ENCODE measurements around the gene TMEM200C. TPM values are rescaled to one million over a fixed set of nuclear protein-coding genes. Genes with fewer than 3 reads are reported as not detected.

Gene TMEM200C
- total and polyA plus RNA-seq, 2 donors (not counting 1 experiment from before 2014, with no cell fraction given), result 0.02 to 0.17 TPM

- DNase-seq (ENCODE audit: low read depth in 2 of 2), result no peak
- TF ChIP-seq EZH2 (IDR thresholded peaks at IDR 0.05; ENCODE audit: low read length, missing control alignments), result no peak
- TF ChIP-seq, protein P1, sequence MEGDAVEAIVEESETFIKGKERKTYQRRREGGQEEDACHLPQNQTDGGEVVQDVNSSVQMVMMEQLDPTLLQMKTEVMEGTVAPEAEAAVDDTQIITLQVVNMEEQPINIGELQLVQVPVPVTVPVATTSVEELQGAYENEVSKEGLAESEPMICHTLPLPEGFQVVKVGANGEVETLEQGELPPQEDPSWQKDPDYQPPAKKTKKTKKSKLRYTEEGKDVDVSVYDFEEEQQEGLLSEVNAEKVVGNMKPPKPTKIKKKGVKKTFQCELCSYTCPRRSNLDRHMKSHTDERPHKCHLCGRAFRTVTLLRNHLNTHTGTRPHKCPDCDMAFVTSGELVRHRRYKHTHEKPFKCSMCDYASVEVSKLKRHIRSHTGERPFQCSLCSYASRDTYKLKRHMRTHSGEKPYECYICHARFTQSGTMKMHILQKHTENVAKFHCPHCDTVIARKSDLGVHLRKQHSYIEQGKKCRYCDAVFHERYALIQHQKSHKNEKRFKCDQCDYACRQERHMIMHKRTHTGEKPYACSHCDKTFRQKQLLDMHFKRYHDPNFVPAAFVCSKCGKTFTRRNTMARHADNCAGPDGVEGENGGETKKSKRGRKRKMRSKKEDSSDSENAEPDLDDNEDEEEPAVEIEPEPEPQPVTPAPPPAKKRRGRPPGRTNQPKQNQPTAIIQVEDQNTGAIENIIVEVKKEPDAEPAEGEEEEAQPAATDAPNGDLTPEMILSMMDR (conservative IDR thresholded peaks at IDR 0.05 in 1 of 2, IDR thresholded peaks at IDR 0.05 in 1 of 2; ENCODE audit: low read depth in 1 of 2, low read length in 2 of 2), result no peak
- no peak overlapping the region for H3K9ac ChIP-seq (ENCODE audit: insufficient read depth, low read length)
- no peaks in the 10 kb centered on the region for H3K36me3 ChIP-seq (ENCODE audit: control insufficient read depth, insufficient read depth, low read length)
- no peaks in the 10 kb centered on the region for H3K27me3 ChIP-seq (ENCODE audit: control insufficient read depth, insufficient read depth, low read length)
- no peak overlapping the region for H3K27ac ChIP-seq (ENCODE audit: insufficient read depth, low read length)
- no peak overlapping the region for H3K4me3 ChIP-seq (replicated peaks in 1 of 4; ENCODE audit: control extremely low read depth in 1 of 4, insufficient read depth in 1 of 4, low read depth in 3 of 4, low read length in 4 of 4)
- H3K4me1 ChIP-seq (ENCODE audit: control insufficient read depth, extremely low read depth, insufficient read depth, low read length), result no peaks in the 10 kb centered on the region
- no peak overlapping the region for H3K4me2 ChIP-seq (ENCODE audit: extremely low read depth, insufficient read depth, low read length)
- H2AFZ ChIP-seq (ENCODE audit: low read length), result no peak overlapping the region
- no peaks in the 10 kb centered on the region for H3K79me2 ChIP-seq (ENCODE audit: control insufficient read depth, insufficient read depth, low read length)
- no peaks in the 10 kb centered on the region for H4K20me1 ChIP-seq (ENCODE audit: control insufficient read depth, extremely low read depth, insufficient read depth, low read length)
- H3K9me3 ChIP-seq (ENCODE audit: control insufficient read depth, insufficient read depth, low read depth, low read length), result no peaks in the 10 kb centered on the region
These were observed 38.1 kb downstream of the TMEM200C start for GRCh38 chr18:5857180-5857579.

GRCh38 chr18:5853253-5853652, 42.1 kb downstream of the TMEM200C start:
- Histone ChIP-seq H3K36me3 (ENCODE audit: control insufficient read depth, insufficient read depth, low read length) (no peaks in the 10 kb centered on the region), H2AFZ (ENCODE audit: low read length) (no peak overlapping the region)
- TF ChIP-seq, protein P1 (conservative IDR thresholded peaks at IDR 0.05 in 1 of 2, IDR thresholded peaks at IDR 0.05 in 1 of 2; ENCODE audit: low read depth in 1 of 2, low read length in 2 of 2), result no peak
- no peak for TF ChIP-seq EZH2 (IDR thresholded peaks at IDR 0.05; ENCODE audit: low read length, missing control alignments)

DNA sequence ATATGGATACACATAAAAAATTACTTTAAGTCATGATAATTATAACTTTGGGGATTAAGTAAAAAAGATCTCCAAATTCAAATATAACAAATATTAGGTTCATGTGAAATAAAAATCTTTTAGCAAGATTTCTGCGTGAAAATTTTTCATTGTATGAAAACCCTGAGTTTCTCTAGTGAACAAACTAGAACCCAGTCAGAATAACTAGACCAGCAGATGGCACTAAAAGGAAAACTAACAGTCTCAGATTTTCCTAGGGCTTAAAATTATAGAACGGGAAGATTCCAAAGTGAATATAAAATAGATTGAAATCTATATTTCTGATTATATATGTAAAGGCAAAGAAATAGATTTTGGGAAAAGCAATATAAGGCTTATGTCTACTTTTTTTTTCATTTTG, 43.3 kb downstream of the TMEM200C start:
- Histone ChIP-seq H2AFZ (ENCODE audit: low read length) (no peak overlapping the region), H3K27me3 (ENCODE audit: control insufficient read depth, insufficient read depth, low read length) (no peaks in the 10 kb centered on the region), H3K79me2 (ENCODE audit: control insufficient read depth, insufficient read depth, low read length) (no peaks in the 10 kb centered on the region), H3K9me3 (ENCODE audit: control insufficient read depth, insufficient read depth, low read depth, low read length) (no peaks in the 10 kb centered on the region), H3K36me3 (ENCODE audit: control insufficient read depth, insufficient read depth, low read length) (no peaks in the 10 kb centered on the region), H3K27ac (ENCODE audit: insufficient read depth, low read length) (no peak overlapping the region), H3K9ac (ENCODE audit: insufficient read depth, low read length) (no peak overlapping the region), H3K4me2 (ENCODE audit: extremely low read depth, insufficient read depth, low read length) (no peak overlapping the region), H4K20me1 (ENCODE audit: control insufficient read depth, extremely low read depth, insufficient read depth, low read length) (no peaks in the 10 kb centered on the region), H3K4me1 (ENCODE audit: control insufficient read depth, extremely low read depth, insufficient read depth, low read length) (no peaks in the 10 kb centered on the region), H3K4me3 (replicated peaks in 1 of 4; ENCODE audit: control extremely low read depth in 1 of 4, insufficient read depth in 1 of 4, low read depth in 3 of 4, low read length in 4 of 4) (no peak overlapping the region)
- TF ChIP-seq EZH2 (IDR thresholded peaks at IDR 0.05; ENCODE audit: low read length, missing control alignments), result no peak
- TF ChIP-seq, protein P1 (conservative IDR thresholded peaks at IDR 0.05 in 1 of 2, IDR thresholded peaks at IDR 0.05 in 1 of 2; ENCODE audit: low read depth in 1 of 2, low read length in 2 of 2), result peak in 1 of 2 donors; percentile 23
- DNase-seq (ENCODE audit: low read depth in 2 of 2), result peak in 1 of 2 donors; percentile 5

More at GRCh38 chr18:5853253-5853652, 42.1 kb downstream of the TMEM200C start:
- no peaks in the 10 kb centered on the region for H3K4me1 ChIP-seq (ENCODE audit: control insufficient read depth, extremely low read depth, insufficient read depth, low read length)
- no peak overlapping the region for H3K9ac ChIP-seq (ENCODE audit: insufficient read depth, low read length)
- DNase-seq (ENCODE audit: low read depth in 2 of 2), result no peak
- H3K27ac ChIP-seq (ENCODE audit: insufficient read depth, low read length), result no peak overlapping the region
- H3K79me2 ChIP-seq (ENCODE audit: control insufficient read depth, insufficient read depth, low read length), result no peaks in the 10 kb centered on the region
- no peaks in the 10 kb centered on the region for H4K20me1 ChIP-seq (ENCODE audit: control insufficient read depth, extremely low read depth, insufficient read depth, low read length)
- no peak overlapping the region for H3K4me3 ChIP-seq (replicated peaks in 1 of 4; ENCODE audit: control extremely low read depth in 1 of 4, insufficient read depth in 1 of 4, low read depth in 3 of 4, low read length in 4 of 4)
- H3K4me2 ChIP-seq (ENCODE audit: extremely low read depth, insufficient read depth, low read length), result no peak overlapping the region
- H3K27me3 ChIP-seq (ENCODE audit: control insufficient read depth, insufficient read depth, low read length), result no peaks in the 10 kb centered on the region
- H3K9me3 ChIP-seq (ENCODE audit: control insufficient read depth, insufficient read depth, low read depth, low read length), result no peaks in the 10 kb centered on the region
